ENCODE data around the gene STAG1.
A peak's percentile ranks its signal among the peaks of the same experiment; 100 is the strongest.

STAG1 gene

GRCh38 chr3:136409549-136409948 lies 342.6 kb downstream of the STAG1 start:
- TF ChIP-seq CTCF (IDR thresholded peaks at IDR 0.05): no peak
- H3K27ac ChIP-seq: no peak overlapping the region

GRCh38 chr3:136404056-136404455 lies 348.1 kb downstream of the STAG1 start:
- TF ChIP-seq CTCF (IDR thresholded peaks at IDR 0.05) (no peak), ZFX (IDR thresholded peaks at IDR 0.05; ENCODE audit: borderline replicate concordance) (no peak)
- no peak overlapping the region for H3K27ac ChIP-seq

- peak overlapping the region; percentile 57 for H3K27ac ChIP-seq
- TF ChIP-seq ZFX (IDR thresholded peaks at IDR 0.05; ENCODE audit: borderline replicate concordance) (no peak), CTCF (IDR thresholded peaks at IDR 0.05) (no peak)
These were observed 355.3 kb downstream of the STAG1 start for GRCh38 chr3:136396916-136397315.

GRCh38 chr3:136390574-136390973 lies 361.6 kb downstream of the STAG1 start:
- no peak overlapping the region for H3K27ac ChIP-seq
- TF ChIP-seq CTCF (IDR thresholded peaks at IDR 0.05) (no peak), ZFX (IDR thresholded peaks at IDR 0.05; ENCODE audit: borderline replicate concordance) (no peak)

DNA sequence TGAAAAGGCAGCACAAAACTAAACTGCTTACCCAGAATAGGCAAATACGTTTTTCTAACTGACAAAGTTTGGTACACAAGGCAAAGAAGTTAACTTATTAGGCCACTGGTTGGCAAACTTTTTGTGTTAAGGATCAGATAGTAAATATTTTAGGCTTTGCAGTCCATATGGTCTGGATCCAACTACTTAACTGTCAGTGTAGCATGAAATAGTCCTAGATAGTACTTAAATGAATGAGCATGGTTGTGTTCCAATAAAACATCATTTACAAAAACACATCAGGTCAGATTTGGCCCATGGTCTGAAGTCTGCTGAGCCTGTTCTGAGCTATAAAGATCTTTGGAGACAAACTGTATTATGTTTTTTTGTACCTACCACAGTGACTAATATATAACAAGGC lies 365.1 kb downstream of the STAG1 start:
- H3K27ac ChIP-seq: no peak overlapping the region
- TF ChIP-seq CTCF (IDR thresholded peaks at IDR 0.05) (no peak), ZFX (IDR thresholded peaks at IDR 0.05; ENCODE audit: borderline replicate concordance) (no peak)

- no peak overlapping the region for H3K27ac ChIP-seq
- TF ChIP-seq CTCF (IDR thresholded peaks at IDR 0.05) (no peak), ZFX (IDR thresholded peaks at IDR 0.05; ENCODE audit: borderline replicate concordance) (no peak)
These were observed 366.7 kb downstream of the STAG1 start for GRCh38 chr3:136385457-136385856.

GRCh38 chr3:136381051-136381450 lies 371.1 kb downstream of the STAG1 start:
- no peak overlapping the region for H3K27ac ChIP-seq
- TF ChIP-seq CTCF (IDR thresholded peaks at IDR 0.05) (no peak), ZFX (IDR thresholded peaks at IDR 0.05; ENCODE audit: borderline replicate concordance) (no peak)

All from 22Rv1 (cell line).